H1 (cell line): ENCODE data around the gene TNFAIP8L3.

ENCODE experiments used
- EZH2 ChIP-seq: fragments of 200-600 bp; sonication (generic); IDR thresholded peaks from 2 replicates; pipeline ENCODE4 v1.7.1; 2012; ENCODE audit warnings: low read depth, mild to moderate bottlenecking, moderate library complexity, low read length, inconsistent platforms; ENCODE audit not compliant: severe bottlenecking
- POU5F1 ChIP-seq: IDR thresholded peaks from 2 replicates; pipeline ENCODE4 v1.6.1; 2011; ENCODE audit warnings: low read depth, mild to moderate bottlenecking, low read length, moderate library complexity
- TCF12 ChIP-seq: IDR thresholded peaks from 2 replicates; pipeline ENCODE4 v1.6.1; 2011; ENCODE audit warnings: low read depth, mild to moderate bottlenecking, low read length
- TEAD4 ChIP-seq: IDR thresholded peaks from 2 replicates; pipeline ENCODE4 v1.6.1; 2012; ENCODE audit warnings: low read depth, low read length, inconsistent platforms, mixed read lengths
- TF ChIP-seq, protein P1 (sequence below), 3 experiments: IDR thresholded peaks; 1 replicate in 2 of 3; 2 replicates in 1 of 3; pipeline versions ENCODE4 v1.5.1 to v1.6.1; 2011; ENCODE audit warnings: low read length in 3 of 3, mild to moderate bottlenecking in 3 of 3, inconsistent platforms in 2 of 3, low read depth in 1 of 3, moderate library complexity in 1 of 3; ENCODE audit not compliant: insufficient read depth in 1 of 3; ENCODE audit errors: control extremely low read depth in 1 of 3

GRCh38 chr15:51117270-51117669, 22.6 kb upstream of the TNFAIP8L3 start:
- TF ChIP-seq, protein P1, sequence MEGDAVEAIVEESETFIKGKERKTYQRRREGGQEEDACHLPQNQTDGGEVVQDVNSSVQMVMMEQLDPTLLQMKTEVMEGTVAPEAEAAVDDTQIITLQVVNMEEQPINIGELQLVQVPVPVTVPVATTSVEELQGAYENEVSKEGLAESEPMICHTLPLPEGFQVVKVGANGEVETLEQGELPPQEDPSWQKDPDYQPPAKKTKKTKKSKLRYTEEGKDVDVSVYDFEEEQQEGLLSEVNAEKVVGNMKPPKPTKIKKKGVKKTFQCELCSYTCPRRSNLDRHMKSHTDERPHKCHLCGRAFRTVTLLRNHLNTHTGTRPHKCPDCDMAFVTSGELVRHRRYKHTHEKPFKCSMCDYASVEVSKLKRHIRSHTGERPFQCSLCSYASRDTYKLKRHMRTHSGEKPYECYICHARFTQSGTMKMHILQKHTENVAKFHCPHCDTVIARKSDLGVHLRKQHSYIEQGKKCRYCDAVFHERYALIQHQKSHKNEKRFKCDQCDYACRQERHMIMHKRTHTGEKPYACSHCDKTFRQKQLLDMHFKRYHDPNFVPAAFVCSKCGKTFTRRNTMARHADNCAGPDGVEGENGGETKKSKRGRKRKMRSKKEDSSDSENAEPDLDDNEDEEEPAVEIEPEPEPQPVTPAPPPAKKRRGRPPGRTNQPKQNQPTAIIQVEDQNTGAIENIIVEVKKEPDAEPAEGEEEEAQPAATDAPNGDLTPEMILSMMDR (IDR thresholded peaks at IDR 0.05; ENCODE audit: control extremely low read depth in 1 of 3, insufficient read depth in 1 of 3, low read depth in 1 of 3, low read length in 3 of 3) = no peak
- TF ChIP-seq POU5F1 (no peak), EZH2 (no peak), TCF12 (no peak), TEAD4 (no peak)
